Right renal pelvis (tissue), 4 donors: Measurements from ENCODE around the gene RFLNA. TPM values are rescaled to one million over a fixed set of nuclear protein-coding genes. Genes with fewer than 3 reads are reported as not detected.

Experiments used
- DNase-seq, 4 donors: peaks; one replicate each; pipeline ENCODE4 v3.0.0-alpha.2; 2013; ENCODE audit warnings: low read depth in 4 of 4, low spot score in 3 of 4, missing footprints in 1 of 4
- polyA plus RNA-seq, 4 donors: library from polyadenylated mRNA; unstranded; fragments of 120-200 nt; gene quantifications; one replicate each; pipeline ENCODE4 v1.2.1, GENCODE V29; 2013; ENCODE audit not compliant: insufficient read length in 4 of 4

Gene RFLNA
- polyA plus RNA-seq, 4 donors: 6.1 to 8.6 (median 7.5) TPM

GRCh38 chr12:124302807-124303578, 8.1 kb downstream of the RFLNA start:
- no peak for DNase-seq

- no peak for DNase-seq
Observed at GRCh38 chr12:124303579-124304313, 8.9 kb downstream of the RFLNA start.

- no peak for DNase-seq
Observed at GRCh38 chr12:124304314-124304790, 9.5 kb downstream of the RFLNA start.

DNA sequence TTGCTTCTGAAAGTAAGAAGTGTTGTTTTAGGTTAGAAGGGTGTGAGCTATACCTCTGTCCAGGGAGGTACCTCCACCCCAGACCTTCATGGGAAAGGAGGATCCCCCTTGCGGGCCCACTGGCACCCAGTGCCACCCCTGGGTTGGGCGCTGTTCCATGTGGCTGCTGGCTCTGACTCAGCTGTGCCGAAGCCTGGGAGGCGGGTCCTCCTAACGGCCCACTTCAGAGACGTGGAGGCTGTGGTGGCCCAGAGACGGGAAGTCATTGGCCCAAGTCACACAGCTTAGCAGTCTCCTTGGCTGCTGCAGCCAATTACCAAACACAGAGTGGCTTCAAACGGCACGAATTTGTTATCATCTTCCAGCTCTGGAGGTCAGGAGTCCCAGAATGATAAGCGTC, 10.2 kb downstream of the RFLNA start:
- no peak for DNase-seq

DNA sequence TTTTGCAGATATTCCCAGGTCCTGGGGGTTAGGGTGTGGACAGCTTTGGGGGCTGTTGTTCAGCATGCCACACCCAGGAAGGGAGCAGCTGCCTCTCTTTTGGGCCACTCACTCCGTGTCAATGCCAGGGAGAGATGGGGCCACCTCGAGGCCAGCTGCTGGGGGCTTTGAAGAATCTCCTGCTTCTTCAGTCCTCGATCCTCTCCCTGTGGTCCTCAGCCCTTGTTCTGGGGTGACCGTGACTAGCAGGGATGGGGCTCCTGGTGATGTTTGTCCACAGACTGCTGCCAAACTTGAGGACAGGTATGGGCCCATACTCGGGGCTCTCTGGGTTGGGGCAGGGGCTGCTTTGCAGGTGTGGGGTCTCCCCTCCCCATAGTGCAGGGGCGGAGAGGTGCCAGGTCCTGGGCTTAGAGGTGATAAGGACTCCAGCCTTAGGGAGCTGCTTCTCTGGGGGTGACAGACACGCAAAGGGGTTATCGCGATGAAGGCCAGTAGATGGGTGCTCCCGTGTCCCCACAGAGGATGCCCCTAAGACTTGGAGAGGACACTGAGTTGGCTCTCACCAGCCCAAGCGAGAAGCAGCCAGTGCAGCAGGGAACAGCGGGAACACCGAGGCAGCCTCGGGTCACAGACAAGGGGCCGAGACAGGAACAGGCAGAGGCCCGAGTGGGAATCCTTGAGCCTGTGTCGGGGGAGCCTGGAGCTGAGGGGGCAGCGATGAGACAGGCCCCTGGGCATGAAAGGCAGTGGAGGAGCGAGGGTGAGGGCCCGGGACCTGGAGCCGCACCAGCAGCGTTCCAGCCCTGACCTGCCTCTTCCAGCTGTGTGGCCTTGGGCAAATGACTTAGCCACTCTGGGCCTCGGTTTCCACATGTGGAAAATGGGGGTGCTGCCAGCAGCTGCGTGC, 11.1 kb downstream of the RFLNA start:
- no peak for DNase-seq

DNA sequence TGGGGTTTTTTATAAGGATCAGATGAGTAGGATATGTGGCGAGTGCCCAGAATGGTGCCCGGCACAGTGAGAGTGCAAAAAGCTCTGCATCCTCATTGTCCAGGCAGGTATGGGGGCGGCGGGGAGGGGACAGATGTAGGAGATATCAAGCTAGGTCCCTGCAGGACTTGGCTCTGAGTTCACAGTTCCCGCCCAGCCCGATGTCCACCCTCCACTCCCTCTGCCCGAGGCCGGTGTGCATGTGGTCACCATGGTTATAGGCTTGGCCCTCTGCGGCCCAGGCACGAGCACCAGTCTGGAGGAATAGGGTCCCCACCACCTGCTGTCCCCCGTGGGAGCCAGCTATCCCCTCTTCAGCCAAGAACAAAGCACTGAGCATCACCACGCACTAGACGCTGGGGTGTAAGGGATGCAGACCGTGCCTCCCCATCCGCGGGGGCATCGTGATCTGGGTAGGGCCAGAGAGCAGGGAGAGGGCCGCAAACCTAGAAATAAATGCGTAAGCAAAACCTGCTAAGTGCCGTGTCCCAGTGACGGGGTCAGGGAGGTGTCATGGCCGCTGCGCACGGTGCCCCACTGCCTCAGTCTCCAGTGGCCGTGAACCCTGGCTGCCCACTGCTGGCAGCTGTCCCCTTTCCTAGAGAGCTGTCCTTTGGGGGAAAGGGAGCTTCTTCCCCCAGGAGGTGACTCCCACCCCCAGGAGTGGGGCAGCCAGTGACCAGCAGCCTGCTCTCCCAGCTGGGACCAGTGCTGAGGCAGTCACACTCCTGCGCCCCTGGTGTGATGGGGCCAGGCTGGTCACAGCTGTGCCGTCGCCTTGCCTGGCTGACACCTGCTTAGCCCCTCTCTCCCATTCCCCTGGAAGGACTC, 12.0 kb downstream of the RFLNA start:
- DNase-seq: no peak

- DNase-seq: no peak
Observed at GRCh38 chr12:124307556-124307825, 12.6 kb downstream of the RFLNA start.

- no peak for DNase-seq
Observed at GRCh38 chr12:124308741-124309140, 13.8 kb downstream of the RFLNA start.

GRCh38 chr12:124309231-124309630, 14.3 kb downstream of the RFLNA start:
- no peak for DNase-seq

- DNase-seq: no peak
Observed at GRCh38 chr12:124309744-124310143, 14.9 kb downstream of the RFLNA start.

DNA sequence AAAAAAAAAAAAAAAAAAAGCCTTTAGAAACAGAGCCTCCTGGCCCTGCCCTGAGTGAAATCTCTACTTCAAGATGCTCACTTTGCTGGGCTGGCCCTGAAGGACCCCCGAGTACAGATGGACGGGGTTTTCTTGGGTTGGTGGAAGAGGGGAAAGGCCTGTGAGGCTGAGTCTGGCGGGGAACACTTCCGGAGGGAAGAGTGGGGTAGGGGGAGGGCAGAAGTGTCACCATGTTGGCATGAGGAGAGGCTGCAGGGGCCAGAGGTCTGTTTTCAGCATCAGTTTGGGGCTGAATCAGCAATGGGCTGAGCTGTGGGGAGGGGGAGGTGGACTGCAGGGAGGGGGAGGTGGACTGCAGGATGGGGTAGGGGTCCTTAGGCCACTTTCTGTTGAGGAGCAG, 15.3 kb downstream of the RFLNA start:
- DNase-seq: no peak

DNA sequence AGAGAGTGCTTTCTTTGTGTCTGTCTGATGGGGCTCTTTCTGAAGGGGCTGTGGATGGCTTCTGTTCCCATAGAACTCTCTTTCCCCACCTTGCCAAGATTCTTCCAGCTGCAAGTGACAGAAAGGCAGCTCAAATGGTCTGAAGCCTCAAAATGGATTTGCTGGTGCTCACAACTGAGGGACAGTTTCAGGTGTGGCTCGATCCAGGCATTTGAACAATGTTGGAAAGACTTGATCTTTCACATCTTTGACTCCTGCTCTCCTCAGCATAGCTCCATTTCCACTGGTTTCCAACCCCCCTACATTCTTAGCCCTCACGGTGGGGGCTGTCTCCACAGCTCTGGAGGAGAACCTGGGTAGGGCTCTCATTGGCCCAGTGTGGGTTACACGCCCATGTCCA, 15.9 kb downstream of the RFLNA start:
- DNase-seq: no peak

- DNase-seq: no peak
Observed at GRCh38 chr12:124311292-124312109, 16.6 kb downstream of the RFLNA start.

DNA sequence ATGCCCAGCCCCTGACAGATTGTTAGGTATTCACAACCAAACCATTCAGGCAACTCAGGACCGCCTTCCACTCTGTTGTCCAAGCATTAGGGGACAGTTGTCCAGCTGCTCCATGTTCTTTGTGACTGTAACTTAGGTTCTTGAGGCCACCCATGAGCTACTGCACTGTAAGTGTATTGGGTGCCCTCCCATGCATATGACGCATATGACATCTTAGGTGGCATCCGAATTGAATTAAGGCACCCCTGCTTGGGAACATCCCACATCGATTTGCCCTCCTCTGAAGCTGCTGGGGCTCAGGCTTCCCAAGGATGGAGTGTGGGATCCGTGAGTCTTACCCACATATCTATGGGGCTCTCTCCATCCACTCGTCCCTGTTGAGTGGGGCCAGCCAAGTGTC, 17.7 kb downstream of the RFLNA start:
- DNase-seq: no peak

- DNase-seq: no peak
Observed at GRCh38 chr12:124314207-124314606, 19.3 kb downstream of the RFLNA start.

DNA sequence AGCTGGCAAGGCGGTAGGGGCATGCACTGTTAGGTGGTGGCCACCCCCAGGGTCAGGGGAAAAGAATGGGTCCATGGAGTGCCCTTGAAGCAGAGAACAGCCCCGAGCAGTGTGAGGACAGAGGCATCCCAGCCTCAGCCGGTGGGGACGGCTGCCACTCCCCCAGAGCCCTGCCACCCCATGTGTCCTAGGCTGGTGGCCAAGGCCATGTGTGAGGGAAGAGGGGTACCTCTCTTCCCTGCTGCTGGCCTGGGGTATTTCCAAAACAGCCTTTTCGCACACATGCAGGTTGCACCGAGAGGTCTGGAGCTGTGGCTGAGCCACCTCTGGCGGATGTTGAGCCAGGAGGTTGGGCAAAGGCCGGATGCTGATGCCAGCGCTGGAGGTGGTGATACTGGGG, 19.9 kb downstream of the RFLNA start:
- DNase-seq: no peak

- DNase-seq: no peak
Observed at GRCh38 chr12:124315372-124316044, 20.6 kb downstream of the RFLNA start.

GRCh38 chr12:124316257-124316900, 21.5 kb downstream of the RFLNA start:
- no peak for DNase-seq
